Transverse colon (tissue), 4 donors: Measurements from ENCODE around the gene PYGM. TPM values are rescaled to one million over a fixed set of nuclear protein-coding genes. Genes with fewer than 3 reads are reported as not detected.
A peak's percentile ranks its signal among the peaks of the same experiment; 100 is the strongest.

Experiments used
- DNase-seq: peaks from one replicate; pipeline ENCODE4 v3.0.0-alpha.2; 2019
- H3K27ac ChIP-seq, 4 donors: fragments of 200-600 bp; sonication (generic); 2 replicates each; pipeline ENCODE4 v1.5.1; 2016 to 2018; ENCODE audit warnings: inconsistent platforms in 4 of 4
- H3K27me3 ChIP-seq: fragments of 200-600 bp; sonication (generic); 2 replicates; pipeline ENCODE4 v1.5.1; 2017; ENCODE audit warnings: inconsistent platforms
- H3K36me3 ChIP-seq, 4 donors: fragments of 200-600 bp; sonication (generic); 2 replicates each; pipeline ENCODE4 v1.5.1; 2017 to 2019; ENCODE audit warnings: inconsistent platforms in 4 of 4
- H3K4me1 ChIP-seq, 4 donors: fragments of 200-600 bp; sonication (generic); 2 replicates each; pipeline ENCODE4 v1.5.1; 2017 to 2020; ENCODE audit warnings: inconsistent platforms in 4 of 4
- H3K4me3 ChIP-seq, 4 donors: fragments of 200-600 bp; sonication (generic); 1 replicate in 1 of 4; 2 replicates in 3 of 4; pipeline versions ENCODE4 v1.5.1 to v1.6.1; 2017 to 2019; ENCODE audit warnings: inconsistent platforms in 4 of 4
- H3K9me3 ChIP-seq, 2 donors: fragments of 200-600 bp; sonication (generic); 2 replicates each; pipeline ENCODE4 v1.5.1; 2017 to 2019; ENCODE audit warnings: inconsistent platforms in 2 of 2
- CTCF ChIP-seq, 5 experiments: fragments of 200-600 bp in 3 of 5; fragments of 450-650 bp in 2 of 5; sonication (generic) in 3 of 5; IDR thresholded peaks; 1 replicate in 2 of 5; 2 replicates in 3 of 5; pipeline ENCODE4 v1.5.1; 2016 to 2017; ENCODE audit warnings: antibody characterized with exemption in 5 of 5, inconsistent platforms in 3 of 5, mild to moderate bottlenecking in 2 of 5, moderate library complexity in 1 of 5
- EP300 ChIP-seq: sonication (generic); formaldehyde crosslinking; IDR thresholded peaks from one replicate; pipeline ENCODE4 v1.6.1; 2017; ENCODE audit warnings: antibody characterized with exemption, low read depth
- POLR2A ChIP-seq: fragments of 450-650 bp; IDR thresholded peaks from one replicate; pipeline ENCODE4 v1.6.1; 2016; ENCODE audit warnings: antibody characterized with exemption, mild to moderate bottlenecking, moderate library complexity
- POLR2AphosphoS5 ChIP-seq, 3 donors: sonication (generic); formaldehyde crosslinking; IDR thresholded peaks; one replicate each; pipeline ENCODE4 v1.6.1; 2016; ENCODE audit warnings: antibody characterized with exemption in 3 of 3
- WGBS, 2 donors: methylation state at CpG; one replicate each; pipeline ENCODE4 v1.1.5; 2018; ENCODE audit warnings: low coverage in 1 of 2; 5-methylcytosine and 5-hydroxymethylcytosine counted together
- in situ Hi-C, 4 donors: fragments of 200-750 bp; cut with MboI; loops; one replicate each; pipeline versions ENCODE4 v1.15.0 to v1.15.1; 2017; ENCODE audit warnings: low sequenced_read_pairs in 3 of 4, low pct_ligation_motif_present in 1 of 4, low pct_unique_long_range_greater_than_20kb in 1 of 4
- intact Hi-C: fragments of 100-400 bp; cut with DNase I; formaldehyde crosslinking; loops from one replicate; pipeline ENCODE4 v1.15.1; 2023; ENCODE audit warnings: low total_unique reads
- total RNA-seq, 4 donors: library from RNA; depleted of rRNA; stranded (reverse); fragments of >200 nt; gene quantifications; one replicate each; pipeline ENCODE4 v1.1.0, GENCODE V29; 2016

Gene PYGM
- total RNA-seq, 4 donors from 2014 or later: 1.2 to 7.9 (median 2.2) TPM

- 50% methylated on average over 9 of the region's 9 CpGs; no CpG with 5 or more reads in 1 of the 2 donors for WGBS, 2 donors
- intact Hi-C loops (no loop called here), in situ Hi-C loops (no loop called here)
- Histone ChIP-seq H3K9me3 (no peaks in the 10 kb centered on the region), H3K27ac (no peak overlapping the region), H3K27me3 (peaks cover 29% of the 10 kb centered on the region), H3K4me3 (no peak overlapping the region), H3K36me3 (no peaks in the 10 kb centered on the region), H3K4me1 (peaks cover 0 to 7% (median 2%) of the 10 kb centered on the region in 4 donors)
- TF ChIP-seq POLR2A (no peak), CTCF (IDR thresholded peaks at IDR 0.05) (no peak), POLR2AphosphoS5 (IDR thresholded peaks at IDR 0.05) (no peak), EP300 (no peak)
- no peak for DNase-seq
Measured at GRCh38 chr11:64723907-64724862, 35.6 kb downstream of the PYGM start.

- Histone ChIP-seq H3K9me3 (no peaks in the 10 kb centered on the region), H3K4me1 (peaks cover 0 to 7% (median 2%) of the 10 kb centered on the region in 4 donors), H3K4me3 (peak within 1 kb of the TSS; percentile 57 to 77 (median 72)), H3K27ac (peak within 1 kb of the TSS; percentile 58 to 66 (median 64)), H3K27me3 (peaks cover 37% of the 10 kb centered on the region), H3K36me3 (no peaks in the 10 kb centered on the region)
- TF ChIP-seq EP300 (no peak), CTCF (IDR thresholded peaks at IDR 0.05) (peak; percentile 90 to 99 (median 96))
- intact Hi-C loops (no loop called here), in situ Hi-C loops (no loop called here)
- peak; percentile 83 for DNase-seq
- WGBS, 2 donors: 3% methylated on average over 33 of the region's 66 CpGs; no CpG with 5 or more reads in 1 of the 2 donors
Measured at GRCh38 chr11:64723117-64723906, 36.5 kb downstream of the PYGM start, which contains the start of gene NRXN2. Gene NRXN2 (minus strand): TSS chr11:64723197. CDS start chr11:64713699, 9,498 bp downstream.

GRCh38 chr11:64722141-64723065 lies 37.4 kb downstream of the PYGM start:
- H3K9me3 ChIP-seq: no peaks in the 10 kb centered on the region
- in situ Hi-C loops: no loop called here
- no peak for DNase-seq
- H3K27me3 ChIP-seq: peaks cover 42% of the 10 kb centered on the region
- peaks cover 0 to 7% (median 2%) of the 10 kb centered on the region in 4 donors for H3K4me1 ChIP-seq
- TF ChIP-seq EP300: no peak
- no peak for TF ChIP-seq POLR2A
- no peak for TF ChIP-seq CTCF (IDR thresholded peaks at IDR 0.05)
- no peak for TF ChIP-seq POLR2AphosphoS5 (IDR thresholded peaks at IDR 0.05)
- peak overlapping the region in 1 of 4 donors; percentile 77 for H3K4me3 ChIP-seq
- no peak overlapping the region for H3K27ac ChIP-seq
- intact Hi-C loops: no loop called here
- 8 to 29% methylated on average over 2 to 18 of the region's 36 CpGs for WGBS, 2 donors
- H3K36me3 ChIP-seq: no peaks in the 10 kb centered on the region
